ENCODE results near the gene CNP. TPM values are rescaled to one million over a fixed set of nuclear protein-coding genes. Genes with fewer than 3 reads are reported as not detected.

CNP gene
- total and polyA plus RNA-seq, 10 of the 15 experiments (the other 5 are each of a cell fraction or from before 2014, with no cell fraction given) = 1.8 to 60.7 (median 31.4) TPM

GRCh38 chr17:42002792-42003301 lies 36.3 kb downstream of the CNP start:
- ChIA-PET CTCF (interaction anchor here (1.0 to 2.3 kb wide), 4 partner anchors 10 to 23 kb away, joined by 5 to 7 read pairs (median 6); partner anchors contain the start of genes DNAJC7 and NKIRAS2), POLR2A (interaction anchor here (0.6 to 1.1 kb wide), 3 partner anchors 13 to 72 kb away, joined by 3 to 4 read pairs (median 3); partner anchors contain the start of gene ODAD4), SMC1A (ENCODE audit: uncharacterized antibody, unreplicated experiment) (interaction anchor here (1.3 kb wide), 1 partner anchor 40 kb away, joined by 4 read pairs; no protein-coding TSS in a partner anchor), RAD21 (ENCODE audit: unreplicated experiment) (no interaction called here)
- no peak for DNase-seq (ENCODE audit: low read depth, low spot score)
- in situ Hi-C loops (cut with MboI) (loop anchor here (25.0 kb wide), 1 partner anchor 1209 kb away; the partner anchor contains the start of gene TMEM106A), intact Hi-C loops (cut with micrococcal nuclease; ENCODE audit: unreplicated experiment) (no loop called here)
- H3K9ac ChIP-seq (ENCODE audit: control insufficient read depth, insufficient read depth, low read length) = no peak overlapping the region
- ATAC-seq = no peak
- no peaks in the 10 kb centered on the region; the same call in 1 of the 2 replicates for H4K20me1 ChIP-seq (ENCODE audit: control insufficient read depth, insufficient read depth)
- H3K36me3 ChIP-seq (ENCODE audit: control insufficient read depth in 2 of 2, insufficient read depth in 2 of 2, low read length in 1 of 2) = peaks cover 14 to 48% of the 10 kb centered on the region in 2 experiments
- peaks cover 1% of the 10 kb centered on the region for H3K4me1 ChIP-seq (ENCODE audit: control insufficient read depth, insufficient read depth, low read length)
- no peak for TF ChIP-seq EGR1 (IDR thresholded peaks at IDR 0.05; ENCODE audit: borderline replicate concordance in 1 of 2, low read depth in 2 of 2, low read length in 2 of 2)
- no peak for TF ChIP-seq REST (IDR thresholded peaks at IDR 0.05; ENCODE audit: low read depth, low read length)
- no peak for TF ChIP-seq CREB1 (IDR thresholded peaks at IDR 0.05; ENCODE audit: low read depth)
- no peak for TF ChIP-seq HDAC6 (IDR thresholded peaks at IDR 0.05; ENCODE audit: unreplicated experiment)
- no peak for TF ChIP-seq KAT2A (conservative IDR thresholded peaks at IDR 0.05; ENCODE audit: control insufficient read depth, low read depth, low read length)
- TF ChIP-seq YBX1 (IDR thresholded peaks at IDR 0.05) = no peak
- no peak for TF ChIP-seq MYC (IDR thresholded peaks at IDR 0.05; ENCODE audit: insufficient read depth, insufficient read length, insufficient replicate concordance, low read length, severe bottlenecking)
- TF ChIP-seq ZBED1 (IDR thresholded peaks at IDR 0.05; ENCODE audit: borderline replicate concordance) = no peak
- no peak for TF ChIP-seq POLR2AphosphoS2 (IDR thresholded peaks at IDR 0.05; ENCODE audit: low read depth, low read length)
- TF ChIP-seq NFYA (IDR thresholded peaks at IDR 0.05; ENCODE audit: borderline replicate concordance, low read depth, low read length) = no peak
- no peak for TF ChIP-seq BHLHE40 (IDR thresholded peaks at IDR 0.05; ENCODE audit: borderline replicate concordance in 1 of 2, low read depth in 2 of 2, low read length in 1 of 2)
- no peak for TF ChIP-seq NFYB (IDR thresholded peaks at IDR 0.05; ENCODE audit: insufficient read depth, low read depth, low read length)
- no peak for TF ChIP-seq ZSCAN29 (IDR thresholded peaks at IDR 0.05)
- TF ChIP-seq SP1 (IDR thresholded peaks at IDR 0.05; ENCODE audit: low read depth, low read length) = no peak
- no peak for TF ChIP-seq CEBPZ (IDR thresholded peaks at IDR 0.05; ENCODE audit: low read depth, low read length)
- no peak for TF ChIP-seq YY1 (IDR thresholded peaks at IDR 0.05; ENCODE audit: low read depth, low read length)
- no peak for TF ChIP-seq SMAD5 (IDR thresholded peaks at IDR 0.05; ENCODE audit: low read depth)
- TF ChIP-seq LARP7 (IDR thresholded peaks at IDR 0.05) = no peak
- no peaks in the 10 kb centered on the region for H3K9me3 ChIP-seq (replicated peaks; ENCODE audit: control insufficient read depth, insufficient read depth, low read length)
- H3K27ac ChIP-seq (ENCODE audit: control insufficient read depth, insufficient read depth) = no peak overlapping the region
- 65% methylated on average over 3 of the region's 3 CpGs for WGBS (ENCODE audit: insufficient coverage, insufficient replicate concordance, low lambda C conversion rate, missing lambda C conversion rate)
- no peaks in the 10 kb centered on the region for H3K27me3 ChIP-seq (replicated peaks in 1 of 2; ENCODE audit: control insufficient read depth in 2 of 2, insufficient read depth in 2 of 2, low read length in 1 of 2)
- H3K4me3 ChIP-seq = no peak overlapping the region
- H3K79me2 ChIP-seq (ENCODE audit: control insufficient read depth, insufficient read depth, low read length) = peaks cover 46% of the 10 kb centered on the region
- no peak overlapping the region for H2AFZ ChIP-seq (ENCODE audit: control insufficient read depth, low read depth, low read length)
- no peak for FAIRE-seq
- BruUV-seq (replicated peaks) = no TSS peak
- no peak overlapping the region for H3K4me2 ChIP-seq (ENCODE audit: control insufficient read depth, insufficient read depth)
